Stimulated activated CD8-positive, alpha-beta memory T cell treated with anti-CD3 and anti-CD28 coated beads, Interleukin-7, amount 100 ng/mL, for 4 hours (primary cell): ENCODE measurements around the gene GJC2.

Source experiments
- DNase-seq, 2 donors: peaks; one replicate each; pipeline ENCODE4 v3.0.0-alpha.2; 2020; ENCODE audit warnings: low read depth in 2 of 2

Gene GJC2

DNA sequence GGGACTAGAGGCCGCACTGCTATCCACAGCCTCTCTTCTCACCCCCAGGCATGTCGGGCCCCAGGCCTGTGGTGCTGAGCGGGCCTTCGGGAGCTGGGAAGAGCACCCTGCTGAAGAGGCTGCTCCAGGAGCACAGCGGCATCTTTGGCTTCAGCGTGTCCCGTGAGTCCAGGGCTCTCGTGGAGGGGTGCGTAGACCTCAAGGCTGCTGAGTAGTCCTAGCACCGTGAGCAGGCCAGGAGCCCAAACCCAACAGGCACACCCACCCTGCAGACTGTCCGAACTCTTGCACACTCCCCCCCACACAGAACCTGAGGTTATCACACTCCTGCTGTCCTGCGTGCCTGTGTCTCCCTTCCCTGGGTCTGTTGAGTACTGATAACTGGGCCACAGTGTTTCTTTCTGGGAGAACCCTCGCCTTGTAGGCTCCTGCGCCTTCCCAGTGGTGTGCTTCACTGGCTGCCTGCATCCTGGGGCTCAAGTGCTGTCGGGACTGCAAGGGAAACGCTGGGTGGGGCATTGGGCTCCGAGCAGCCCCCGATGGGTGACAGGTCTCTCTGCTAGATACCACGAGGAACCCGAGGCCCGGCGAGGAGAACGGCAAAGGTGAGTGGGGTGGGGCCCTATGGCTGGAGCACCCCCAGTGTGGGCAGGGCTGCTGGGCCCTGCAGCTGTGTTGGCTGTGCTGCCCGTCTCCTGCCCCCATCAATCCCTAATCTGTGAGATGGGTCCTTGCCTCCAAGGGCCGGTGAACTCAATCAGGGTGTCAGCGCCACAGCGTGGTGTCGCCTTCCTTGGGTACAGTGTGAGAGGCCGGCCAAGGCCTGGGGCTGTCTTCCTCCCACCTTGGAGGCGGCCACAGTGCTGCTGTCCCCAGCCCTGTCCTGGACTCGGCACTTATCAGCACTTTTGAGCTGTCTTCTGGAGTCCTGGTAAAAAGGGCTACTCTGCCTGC, 4.0 kb upstream of the GJC2 start:
- DNase-seq = no peak

DNA sequence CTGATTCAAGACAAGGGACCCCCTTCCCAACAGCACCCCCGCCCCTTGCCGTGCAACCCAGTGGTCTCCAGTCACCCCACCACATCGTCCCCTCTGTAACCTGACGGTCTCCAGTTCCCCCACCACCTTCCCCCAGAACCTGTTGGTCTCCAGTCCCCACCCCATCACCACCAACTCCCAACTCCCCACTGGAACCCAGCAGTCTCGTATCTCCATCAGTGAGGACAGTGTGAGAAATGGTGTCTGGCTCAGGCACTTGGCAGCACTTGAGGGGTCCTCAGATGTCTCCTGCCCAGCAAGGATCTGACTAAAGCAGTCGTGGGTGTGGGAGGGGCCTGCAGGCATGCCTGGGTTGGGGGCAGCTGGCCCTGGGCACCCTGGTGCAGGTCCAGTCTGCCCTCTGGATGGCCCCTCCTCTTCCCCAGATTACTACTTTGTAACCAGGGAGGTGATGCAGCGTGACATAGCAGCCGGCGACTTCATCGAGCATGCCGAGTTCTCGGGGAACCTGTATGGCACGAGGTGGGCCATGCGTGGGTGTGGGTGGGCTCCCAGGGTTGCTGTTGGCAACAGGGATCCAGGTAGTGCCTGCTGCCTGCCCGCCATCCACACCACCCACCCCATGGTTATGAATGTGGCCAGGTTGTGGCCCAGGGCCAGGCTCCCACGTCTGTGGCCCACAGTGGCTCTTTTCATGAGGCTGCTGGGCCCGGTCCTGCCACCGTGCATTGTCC, 3.1 kb upstream of the GJC2 start:
- no peak for DNase-seq

DNA sequence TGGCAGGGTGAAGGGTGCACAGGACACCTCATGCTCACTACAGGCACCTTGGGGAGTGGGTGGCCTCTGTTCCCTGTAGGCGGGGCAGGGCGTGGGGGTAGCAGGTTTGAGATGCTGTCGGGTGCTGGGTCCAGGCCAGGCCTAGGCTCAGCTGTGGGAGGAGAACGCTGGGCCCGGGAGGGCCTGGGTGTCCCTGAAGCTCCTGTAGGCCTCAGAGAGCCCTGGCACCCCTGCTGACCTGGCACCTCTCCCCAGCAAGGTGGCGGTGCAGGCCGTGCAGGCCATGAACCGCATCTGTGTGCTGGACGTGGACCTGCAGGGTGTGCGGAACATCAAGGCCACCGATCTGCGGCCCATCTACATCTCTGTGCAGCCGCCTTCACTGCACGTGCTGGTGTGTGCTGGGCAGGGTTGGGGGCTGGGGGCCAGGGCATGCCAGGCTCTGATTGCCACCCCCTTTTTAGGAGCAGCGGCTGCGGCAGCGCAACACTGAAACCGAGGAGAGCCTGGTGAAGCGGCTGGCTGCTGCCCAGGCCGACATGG, 2.5 kb upstream of the GJC2 start:
- DNase-seq = no peak

DNA sequence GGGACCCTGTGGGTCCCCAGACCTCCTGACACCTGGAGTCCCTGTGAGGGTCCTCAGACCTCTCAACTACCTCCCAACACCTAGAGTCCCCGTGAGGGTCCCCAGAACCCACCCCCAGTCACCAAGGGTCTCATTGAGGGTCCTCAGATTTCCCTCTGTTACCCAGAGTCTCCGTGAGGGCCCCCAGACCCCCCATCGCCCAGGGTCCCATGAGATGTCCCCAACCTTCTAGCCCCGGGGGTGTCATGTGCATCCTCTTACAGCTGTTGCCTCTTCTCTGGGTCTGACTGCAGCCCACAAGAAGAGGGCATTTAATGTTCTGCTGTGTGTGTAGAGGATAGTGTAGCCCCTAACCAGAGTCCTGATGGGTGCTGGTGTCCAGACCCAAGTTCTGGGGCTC, 2.0 kb upstream of the GJC2 start:
- no peak for DNase-seq

DNA sequence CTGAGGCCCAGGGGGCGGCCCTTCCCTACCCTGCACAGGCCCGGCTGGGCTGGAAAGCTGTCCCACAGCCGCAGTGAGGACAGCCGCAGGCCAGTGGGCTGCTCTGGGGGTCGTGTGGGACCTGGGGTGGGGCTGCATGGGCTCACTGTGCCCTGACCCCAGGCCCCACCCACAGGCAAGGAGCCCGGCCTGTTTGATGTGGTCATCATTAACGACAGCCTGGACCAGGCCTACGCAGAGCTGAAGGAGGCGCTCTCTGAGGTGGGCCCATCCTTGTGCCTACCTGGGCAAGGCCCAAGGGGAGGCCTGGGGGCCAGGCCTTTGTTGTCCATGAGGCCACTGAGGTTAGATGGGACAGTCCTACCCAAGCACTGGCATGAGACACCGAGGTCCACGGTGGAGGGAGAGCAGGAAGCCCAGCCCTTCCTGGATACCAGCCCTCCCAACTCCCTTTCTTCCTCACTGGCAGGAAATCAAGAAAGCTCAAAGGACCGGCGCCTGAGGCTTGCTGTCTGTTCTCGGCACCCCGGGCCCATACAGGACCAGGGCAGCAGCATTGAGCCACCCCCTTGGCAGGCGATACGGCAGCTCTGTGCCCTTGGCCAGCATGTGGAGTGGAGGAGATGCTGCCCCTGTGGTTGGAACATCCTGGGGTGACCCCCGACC, 1.4 kb upstream of the GJC2 start:
- no peak for DNase-seq

DNA sequence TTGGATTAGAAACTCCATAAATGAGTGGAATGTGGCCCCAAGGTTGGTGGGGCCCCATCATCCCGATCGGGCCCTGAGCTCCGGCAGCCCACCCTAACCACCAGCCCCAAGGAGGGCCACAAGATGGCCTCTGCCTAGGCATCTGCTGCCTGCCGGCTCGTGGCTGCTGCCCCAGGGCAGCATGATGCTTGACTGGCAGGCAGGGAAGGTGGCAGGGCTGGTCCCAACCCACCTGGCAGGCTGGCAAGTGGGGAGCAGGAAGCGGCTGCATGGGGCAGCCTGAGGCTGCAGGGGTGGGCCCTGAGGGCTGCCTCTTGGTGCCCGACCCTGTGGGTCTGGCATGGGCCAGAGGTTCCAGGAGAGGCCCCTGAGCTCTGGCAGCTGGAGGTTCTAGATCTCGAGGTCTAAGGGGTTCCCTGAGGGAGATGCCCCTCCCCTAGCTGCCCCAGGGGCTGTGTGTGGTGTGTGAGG, 760 bp upstream of the GJC2 start:
- DNase-seq = no peak

DNA sequence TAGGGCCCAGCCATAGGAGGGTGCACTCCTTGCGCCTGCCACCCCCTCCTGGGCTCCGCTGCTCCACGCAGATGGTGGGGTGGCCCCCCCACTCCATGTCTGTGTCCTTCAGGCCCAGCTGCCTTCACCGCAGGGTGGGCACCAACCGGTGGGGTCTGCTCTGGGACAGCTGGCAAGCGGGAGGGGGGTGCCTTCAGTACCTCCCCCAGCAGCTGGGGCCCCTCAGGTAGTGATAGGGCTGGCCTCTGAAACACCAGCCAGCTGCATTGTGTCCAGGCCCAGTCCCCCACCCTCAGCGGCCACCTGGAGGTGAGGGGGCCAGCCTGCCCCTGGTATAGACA, 360 bp downstream of the GJC2 start:
- DNase-seq = no peak

DNA sequence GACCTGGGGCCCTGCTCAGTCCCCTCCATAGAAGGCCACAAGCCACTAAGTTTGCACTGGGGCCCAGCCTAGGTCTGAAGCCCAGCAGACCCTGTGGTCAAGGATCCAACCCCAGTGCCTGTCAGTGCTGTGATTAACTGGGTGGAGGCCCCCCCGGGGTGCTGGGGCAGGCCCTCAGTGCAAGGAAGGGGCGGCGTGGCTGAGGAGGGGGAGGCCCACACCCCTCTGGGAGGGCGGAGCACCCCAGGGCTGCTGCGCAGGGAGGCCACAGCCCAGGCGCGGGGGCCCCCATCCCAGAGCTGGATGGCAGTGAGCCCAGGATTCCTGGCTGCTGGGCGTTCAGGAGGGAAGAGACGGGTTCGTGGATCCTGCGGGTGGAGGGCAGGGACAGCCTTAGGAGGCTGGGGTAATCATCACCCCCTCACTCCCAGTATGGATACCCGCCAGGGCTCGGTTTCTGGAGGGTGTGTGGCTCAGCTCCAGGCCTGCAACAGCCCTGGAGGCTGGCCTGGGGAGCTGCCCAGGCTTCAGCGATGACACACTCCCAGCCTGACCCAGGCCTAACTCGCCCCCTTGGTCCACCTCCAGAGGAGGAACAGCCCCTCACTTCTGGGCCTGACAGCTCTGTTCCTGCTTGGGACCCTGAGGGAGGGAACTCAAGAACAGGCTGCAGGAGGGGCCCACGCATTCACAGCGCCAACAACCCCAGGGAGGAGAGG, 890 bp downstream of the GJC2 start:
- no peak for DNase-seq

DNA sequence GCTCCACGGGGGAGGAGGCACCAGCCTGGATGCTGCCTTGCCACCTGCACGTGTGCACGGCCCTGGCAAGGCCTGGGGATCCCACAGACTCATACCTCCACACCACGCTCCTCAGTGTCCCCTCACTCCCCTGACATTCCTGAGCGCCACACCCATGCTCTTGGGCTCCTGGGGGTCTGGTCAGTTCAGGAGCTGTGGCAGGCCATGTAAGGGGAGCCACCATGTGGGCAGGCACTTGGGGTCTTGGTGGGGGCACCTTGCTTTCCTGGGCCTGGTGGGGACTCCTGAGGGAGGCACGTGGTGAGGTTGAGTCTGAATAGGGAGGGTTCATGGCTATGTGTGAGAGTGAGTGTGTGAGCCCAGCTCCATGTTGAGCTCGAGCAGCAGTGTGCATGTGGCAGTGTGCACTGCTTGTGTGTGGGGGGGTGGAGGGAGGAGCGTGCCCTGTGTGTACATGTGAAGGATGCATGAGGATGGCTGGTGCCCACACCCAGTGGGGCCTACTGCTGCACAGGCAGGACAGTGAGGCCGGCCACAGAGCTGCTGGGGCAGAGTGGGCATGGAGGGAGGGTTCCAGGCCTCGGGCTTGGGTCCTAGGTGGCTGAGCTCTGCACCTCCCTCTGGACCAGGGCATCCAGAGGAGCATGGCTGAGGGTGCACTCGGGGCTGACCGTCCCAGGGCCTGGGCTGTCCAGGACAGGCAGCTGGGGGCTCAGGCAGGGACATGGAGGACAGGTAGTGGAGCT, 1.6 kb downstream of the GJC2 start:
- no peak for DNase-seq

DNA sequence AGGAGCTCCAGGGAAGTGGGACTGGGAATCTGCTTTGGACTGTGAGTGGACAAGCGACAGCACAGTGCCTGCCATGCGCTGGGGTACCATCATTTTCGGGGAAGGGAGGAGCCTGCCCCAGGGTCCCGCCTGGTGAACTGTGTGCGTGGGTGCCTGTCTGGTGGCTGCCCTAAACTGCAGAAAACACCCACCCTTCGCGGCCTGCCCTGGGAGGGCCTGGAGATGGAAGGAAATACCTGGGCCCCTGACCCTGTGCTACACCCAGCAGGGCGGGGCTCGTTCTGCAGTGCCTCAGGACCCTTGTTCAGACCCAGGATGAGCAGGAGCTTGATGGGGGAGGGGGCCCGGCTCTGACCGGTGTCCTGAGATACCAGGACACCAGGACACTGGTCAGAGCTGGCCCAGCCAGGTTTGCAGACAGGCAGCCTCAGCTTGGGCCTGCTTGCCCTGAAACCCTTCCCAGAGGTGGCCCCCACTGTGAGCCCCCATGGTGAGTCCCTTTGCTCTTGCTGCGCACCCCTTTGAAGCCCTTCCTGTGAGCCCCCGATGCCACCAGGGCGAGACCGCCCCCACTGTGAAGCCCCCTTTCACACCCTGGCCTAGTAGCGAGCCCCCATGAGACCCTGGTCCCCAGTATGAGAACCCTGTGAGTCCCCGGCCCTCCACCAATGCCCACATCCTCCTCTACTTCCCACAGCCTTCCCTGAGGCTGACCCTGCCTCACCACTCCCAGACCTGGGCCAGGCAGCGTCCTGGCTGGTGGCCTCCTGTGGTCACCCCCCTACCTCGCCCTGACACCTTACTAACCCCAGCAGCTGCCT, 2.6 kb downstream of the GJC2 start:
- DNase-seq = no peak

DNA sequence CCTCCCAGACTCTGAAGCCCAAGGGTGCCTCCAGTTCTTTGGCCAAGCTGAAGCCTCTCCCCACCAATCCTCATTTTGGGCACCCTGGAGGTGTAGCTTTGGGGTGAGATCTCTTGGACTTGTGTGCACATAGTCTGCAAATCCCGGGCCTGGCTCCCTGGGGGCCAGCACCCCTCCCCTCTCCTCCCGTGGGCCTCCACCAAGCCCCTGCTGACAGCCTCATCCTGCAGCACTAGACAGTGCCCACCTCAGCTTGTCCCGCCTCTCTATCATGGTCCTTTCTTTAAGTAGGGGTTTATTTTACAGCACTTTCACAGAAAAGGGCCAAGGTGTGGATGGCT, 3.2 kb downstream of the GJC2 start:
- no peak for DNase-seq

DNA sequence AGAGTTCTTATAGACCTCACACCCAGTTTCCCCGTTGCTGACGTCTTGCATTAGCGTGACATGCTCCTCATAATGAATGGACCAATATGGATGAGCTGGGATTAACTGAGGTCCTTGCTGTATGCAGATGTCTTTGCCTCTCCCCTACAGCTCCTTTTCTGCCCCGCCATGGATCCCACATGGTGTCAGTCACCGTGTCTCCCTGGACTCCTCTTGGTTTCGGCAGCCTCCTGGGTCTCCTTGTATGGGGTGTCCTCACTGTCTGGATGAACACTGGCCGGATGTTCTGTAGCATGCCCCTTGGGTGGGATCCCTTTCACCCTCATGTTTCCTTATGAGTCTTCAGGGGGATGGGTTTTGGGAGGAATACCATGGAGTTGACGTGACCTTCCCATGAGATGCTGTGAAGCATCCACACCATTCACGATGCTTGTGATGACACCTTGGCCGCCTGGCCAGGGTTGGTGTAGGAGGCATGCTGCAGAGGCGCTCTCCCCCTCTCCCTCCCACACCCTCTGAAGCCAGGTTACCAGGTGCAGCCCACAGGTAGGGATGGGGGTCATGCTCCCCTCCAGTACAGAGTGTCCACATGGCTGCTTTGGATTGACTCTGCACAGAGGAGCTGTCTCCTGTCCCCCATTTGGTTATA, 4.4 kb downstream of the GJC2 start:
- DNase-seq = no peak

DNA sequence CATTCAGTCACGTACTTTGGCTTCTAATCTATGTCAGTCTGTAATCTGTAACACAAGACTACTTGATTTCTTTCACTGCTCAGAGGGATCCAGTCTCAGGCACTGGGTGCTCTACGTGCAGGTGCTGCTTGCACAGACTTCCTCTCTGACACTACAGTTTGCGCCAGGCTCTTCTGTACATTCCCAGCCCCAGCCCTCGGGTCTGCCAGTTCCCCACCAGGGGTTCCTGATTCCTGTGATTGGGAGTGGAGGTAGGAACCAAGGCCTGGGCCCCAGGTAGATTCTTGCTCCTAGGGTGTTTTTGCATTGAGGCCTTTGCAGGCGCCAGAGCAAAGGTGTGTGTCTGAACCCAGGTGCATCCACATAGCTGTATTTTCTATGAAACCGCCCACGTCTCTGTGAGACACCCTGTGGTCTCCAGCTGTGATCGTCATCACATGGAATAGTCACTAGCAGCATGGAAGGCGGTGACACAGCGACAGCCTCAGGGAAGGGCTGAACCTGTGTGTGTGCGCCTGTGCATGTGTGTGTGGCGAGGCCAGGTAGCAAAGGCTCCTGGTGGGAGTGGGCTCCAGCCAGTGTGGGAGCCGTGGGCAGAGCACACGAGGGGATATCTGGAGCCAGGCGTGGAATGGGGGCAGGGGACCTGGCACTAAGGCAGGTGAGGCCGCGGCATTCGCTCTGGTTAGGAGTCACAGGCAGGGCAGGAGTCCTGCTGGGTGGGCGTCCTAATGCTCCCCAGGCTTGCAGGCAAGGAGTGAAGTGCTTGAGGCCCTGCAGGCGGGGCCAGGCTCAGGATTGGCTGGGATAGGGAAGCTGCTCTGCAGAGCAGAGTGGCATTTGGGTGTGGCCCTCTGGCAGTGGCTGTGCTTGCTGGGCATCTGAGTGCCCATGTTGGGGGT, 5.2 kb downstream of the GJC2 start:
- DNase-seq = peak; percentile 27 to 42

DNA sequence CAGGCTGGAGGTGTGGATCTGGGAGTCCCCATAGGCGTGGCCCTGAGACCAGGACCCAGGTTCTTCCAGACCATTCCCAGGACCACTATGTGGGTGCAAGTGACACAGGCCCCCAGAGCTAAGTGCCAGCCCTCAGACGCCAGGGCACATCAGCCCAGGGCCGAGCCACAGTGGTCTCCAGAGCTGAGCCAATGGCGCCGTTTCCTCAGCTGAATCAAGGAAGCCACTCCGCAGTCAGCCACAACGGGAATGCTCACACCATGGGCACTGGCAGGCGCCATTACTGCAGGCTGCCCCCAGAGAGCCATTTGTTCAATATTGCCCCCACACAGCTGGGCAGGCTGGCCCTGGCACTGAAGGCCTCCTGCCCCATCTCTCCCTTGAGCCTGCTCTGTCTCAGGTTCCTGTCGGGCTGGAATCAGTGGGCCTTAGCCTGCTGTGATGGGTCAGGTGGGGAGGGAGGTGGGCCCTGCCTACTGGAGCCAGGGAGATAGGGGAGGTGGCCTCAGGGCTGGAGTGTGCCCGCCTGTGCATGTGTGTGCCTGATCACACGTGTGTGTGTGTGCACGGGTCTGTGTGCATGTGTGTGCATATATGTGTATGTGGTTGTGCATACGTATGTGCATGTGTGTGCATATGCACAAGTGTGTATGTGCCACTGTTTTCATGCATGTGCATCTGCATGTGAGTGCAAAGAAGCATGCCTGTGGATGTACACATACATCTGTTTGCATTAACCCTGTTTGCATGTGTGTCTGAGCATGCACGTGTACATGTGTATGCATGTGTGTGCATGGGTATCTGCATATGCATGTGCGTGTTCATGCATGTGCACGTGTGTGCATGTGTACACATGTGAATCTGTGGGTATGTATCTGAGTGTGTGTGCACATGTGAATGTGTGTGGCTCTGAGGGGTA, 6.1 kb downstream of the GJC2 start:
- DNase-seq = no peak

DNA sequence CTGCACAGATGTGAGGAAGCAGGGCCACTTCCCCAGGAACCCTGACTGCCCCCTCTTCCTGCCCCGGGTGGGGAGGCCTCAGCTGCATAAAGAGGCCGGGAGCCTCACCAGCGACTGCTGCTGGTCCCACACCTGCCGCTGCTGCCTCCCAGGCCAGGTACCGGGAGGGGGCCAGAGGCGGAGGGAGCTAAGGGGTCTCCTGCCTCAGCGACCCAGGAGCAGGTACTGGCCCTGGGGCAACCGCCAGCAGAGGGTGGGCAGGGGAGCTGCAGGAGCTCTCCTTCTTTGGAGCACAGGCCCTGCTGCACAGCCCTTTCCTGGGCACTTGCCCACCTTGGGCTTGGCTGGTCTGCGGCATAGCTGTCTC, 6.8 kb downstream of the GJC2 start:
- no peak for DNase-seq

DNA sequence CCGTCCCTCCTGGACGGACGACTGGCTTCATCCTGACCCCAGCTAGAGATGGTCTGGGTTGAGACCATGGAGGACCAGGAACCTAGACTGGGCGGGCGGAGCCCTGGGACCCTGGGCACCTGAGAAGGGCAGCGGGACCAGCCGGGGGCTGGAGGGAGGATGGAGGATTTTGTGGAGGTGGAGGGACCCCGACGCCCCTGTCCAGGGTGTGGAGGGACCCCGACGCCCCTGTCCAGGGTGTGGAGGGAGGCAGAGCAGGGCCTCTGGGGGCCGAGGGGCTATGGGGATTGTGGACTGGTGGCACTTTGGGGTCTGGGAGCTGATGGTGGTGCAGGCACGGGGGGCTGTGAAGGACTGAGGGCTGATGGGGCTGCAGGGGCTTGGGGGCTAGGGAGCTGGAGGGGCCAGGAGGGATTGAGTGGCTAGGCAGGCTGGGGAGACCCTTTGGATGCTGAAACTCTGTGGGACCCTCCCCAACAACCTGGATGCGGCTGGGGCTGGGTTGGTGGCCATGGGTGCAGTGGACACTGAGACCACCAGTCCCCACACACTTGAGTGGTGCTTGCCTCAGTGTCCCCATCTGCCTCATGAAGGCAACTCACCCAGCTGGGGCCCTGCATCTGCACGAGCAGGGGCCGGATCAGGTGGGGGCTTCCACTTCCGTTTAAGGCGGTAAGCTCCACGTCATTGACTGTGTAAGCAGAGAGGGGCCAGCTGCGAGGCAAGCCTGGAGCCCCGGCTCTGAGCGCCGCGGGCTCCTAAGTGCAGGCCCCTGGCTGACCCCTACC, 7.4 kb downstream of the GJC2 start:
- no peak for DNase-seq

DNA sequence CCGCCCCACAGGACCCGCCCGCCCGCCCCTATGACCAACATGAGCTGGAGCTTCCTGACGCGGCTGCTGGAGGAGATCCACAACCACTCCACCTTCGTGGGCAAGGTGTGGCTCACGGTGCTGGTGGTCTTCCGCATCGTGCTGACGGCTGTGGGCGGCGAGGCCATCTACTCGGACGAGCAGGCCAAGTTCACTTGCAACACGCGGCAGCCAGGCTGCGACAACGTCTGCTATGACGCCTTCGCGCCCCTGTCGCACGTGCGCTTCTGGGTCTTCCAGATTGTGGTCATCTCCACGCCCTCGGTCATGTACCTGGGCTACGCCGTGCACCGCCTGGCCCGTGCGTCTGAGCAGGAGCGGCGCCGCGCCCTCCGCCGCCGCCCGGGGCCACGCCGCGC, 8.0 kb downstream of the GJC2 start:
- DNase-seq = no peak
